RWPE2 (cell line): Measurements from ENCODE around the gene ADPRS.

Experiments
- ATAC-seq: fragments of 200-7000 bp; cut with Tn5 transposase; 3 replicates; pipeline ENCODE4 v1.9.1; 2021; ENCODE audit warnings: low read depth
- DNase-seq: peaks from one replicate; pipeline ENCODE4 v3.0.0-alpha.2; 2020; ENCODE audit warnings: low spot score
- H3K27ac ChIP-seq: fragments of 450-650 bp; 2 replicates; pipeline ENCODE4 v1.5.1; 2017; ENCODE audit warnings: mild to moderate bottlenecking; ENCODE audit not compliant: poor library complexity, severe bottlenecking
- H3K27me3 ChIP-seq: fragments of 250-450 bp; sonication (Bioruptor Pico); 2 replicates; pipeline ENCODE4 v1.5.1; 2021; ENCODE audit warnings: mild to moderate bottlenecking, moderate library complexity; ENCODE audit not compliant: insufficient read depth, poor library complexity, severe bottlenecking
- H3K36me3 ChIP-seq: fragments of 250-450 bp; sonication (Bioruptor Pico); 2 replicates; pipeline ENCODE4 v1.5.1; 2020; ENCODE audit warnings: low read depth, mild to moderate bottlenecking, moderate library complexity
- H3K4me1 ChIP-seq: fragments of 250-450 bp; sonication (Bioruptor Pico); 2 replicates; pipeline ENCODE4 v1.5.1; 2021; ENCODE audit warnings: mild to moderate bottlenecking, moderate library complexity; ENCODE audit not compliant: insufficient read depth, poor library complexity, severe bottlenecking
- H3K4me3 ChIP-seq: fragments of 250-450 bp; sonication (Bioruptor Pico); 2 replicates; pipeline ENCODE4 v1.5.1; 2021; ENCODE audit warnings: mild to moderate bottlenecking, moderate library complexity; ENCODE audit not compliant: severe bottlenecking
- H3K9me3 ChIP-seq: fragments of 250-450 bp; sonication (Bioruptor Pico); 2 replicates; pipeline ENCODE4 v1.5.1; 2021; ENCODE audit warnings: mild to moderate bottlenecking, moderate library complexity; ENCODE audit not compliant: severe bottlenecking
- TF ChIP-seq, protein P1 (sequence below): fragments of 450-650 bp; IDR thresholded peaks from one replicate; pipeline ENCODE4 v1.5.1; 2017; ENCODE audit warnings: mild to moderate bottlenecking, moderate library complexity; ENCODE audit not compliant: poor library complexity, severe bottlenecking

The ADPRS gene

DNA sequence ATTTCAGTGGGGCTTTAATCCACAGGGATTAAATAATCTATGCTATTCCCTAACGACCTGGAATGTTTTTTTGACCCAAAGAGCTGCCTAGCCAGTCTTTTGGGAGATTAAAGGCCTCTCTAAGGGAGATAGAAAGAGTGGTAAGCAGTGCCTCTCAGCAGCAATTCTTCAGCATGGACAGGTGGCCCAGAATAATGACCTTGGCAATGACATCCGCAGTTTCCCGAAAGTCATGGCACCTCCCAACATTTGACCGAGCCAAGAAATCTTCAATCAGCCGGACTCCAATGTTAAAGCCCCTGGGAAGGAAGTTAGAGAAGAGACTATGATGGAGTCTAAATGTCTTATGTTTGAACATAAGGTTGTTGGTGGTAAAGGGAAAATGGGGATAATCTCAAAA lies 50.8 kb downstream of the ADPRS start:
- peak overlapping the region; percentile 53 for H3K27ac ChIP-seq

DNA sequence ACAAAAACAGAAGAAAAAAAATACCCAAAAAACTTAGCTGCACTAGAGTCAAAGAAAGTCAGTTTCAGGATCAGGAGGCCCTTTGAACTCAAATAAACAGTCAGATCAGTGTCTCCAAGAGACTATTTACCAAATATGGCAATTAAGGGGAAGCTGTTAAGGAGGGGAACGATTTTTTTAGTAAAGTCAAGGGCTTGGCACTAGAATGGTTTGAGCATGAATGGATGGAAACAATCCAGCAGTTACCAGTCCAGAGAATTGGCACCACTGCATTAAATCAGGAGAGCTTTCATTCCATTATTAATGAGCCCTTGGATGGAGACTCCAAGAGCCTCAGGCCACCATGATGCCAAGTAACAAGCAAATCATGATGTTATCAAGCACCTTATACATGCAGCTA lies 53.4 kb downstream of the ADPRS start:
- peaks cover 55% of the 10 kb centered on the region for H3K36me3 ChIP-seq
- peaks cover 7% of the 10 kb centered on the region for H3K4me1 ChIP-seq
- DNase-seq (no peak), ATAC-seq (no peak)
- H3K4me3 ChIP-seq, result no peak overlapping the region
- H3K27me3 ChIP-seq, result no peaks in the 10 kb centered on the region
- TF ChIP-seq, protein P1, sequence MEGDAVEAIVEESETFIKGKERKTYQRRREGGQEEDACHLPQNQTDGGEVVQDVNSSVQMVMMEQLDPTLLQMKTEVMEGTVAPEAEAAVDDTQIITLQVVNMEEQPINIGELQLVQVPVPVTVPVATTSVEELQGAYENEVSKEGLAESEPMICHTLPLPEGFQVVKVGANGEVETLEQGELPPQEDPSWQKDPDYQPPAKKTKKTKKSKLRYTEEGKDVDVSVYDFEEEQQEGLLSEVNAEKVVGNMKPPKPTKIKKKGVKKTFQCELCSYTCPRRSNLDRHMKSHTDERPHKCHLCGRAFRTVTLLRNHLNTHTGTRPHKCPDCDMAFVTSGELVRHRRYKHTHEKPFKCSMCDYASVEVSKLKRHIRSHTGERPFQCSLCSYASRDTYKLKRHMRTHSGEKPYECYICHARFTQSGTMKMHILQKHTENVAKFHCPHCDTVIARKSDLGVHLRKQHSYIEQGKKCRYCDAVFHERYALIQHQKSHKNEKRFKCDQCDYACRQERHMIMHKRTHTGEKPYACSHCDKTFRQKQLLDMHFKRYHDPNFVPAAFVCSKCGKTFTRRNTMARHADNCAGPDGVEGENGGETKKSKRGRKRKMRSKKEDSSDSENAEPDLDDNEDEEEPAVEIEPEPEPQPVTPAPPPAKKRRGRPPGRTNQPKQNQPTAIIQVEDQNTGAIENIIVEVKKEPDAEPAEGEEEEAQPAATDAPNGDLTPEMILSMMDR, result no peak
- H3K9me3 ChIP-seq, result no peaks in the 10 kb centered on the region
- H3K27ac ChIP-seq, result peak overlapping the region; percentile 53

More for the DNA sequence above, 50.8 kb downstream of the ADPRS start:
- H3K4me1 ChIP-seq, result peaks cover 28% of the 10 kb centered on the region
- TF ChIP-seq, protein P1, result no peak
- H3K4me3 ChIP-seq, result no peak overlapping the region
- no peaks in the 10 kb centered on the region for H3K27me3 ChIP-seq
- peaks cover 54% of the 10 kb centered on the region for H3K36me3 ChIP-seq
- no peak for ATAC-seq
- H3K9me3 ChIP-seq, result no peaks in the 10 kb centered on the region
- DNase-seq, result no peak

DNA sequence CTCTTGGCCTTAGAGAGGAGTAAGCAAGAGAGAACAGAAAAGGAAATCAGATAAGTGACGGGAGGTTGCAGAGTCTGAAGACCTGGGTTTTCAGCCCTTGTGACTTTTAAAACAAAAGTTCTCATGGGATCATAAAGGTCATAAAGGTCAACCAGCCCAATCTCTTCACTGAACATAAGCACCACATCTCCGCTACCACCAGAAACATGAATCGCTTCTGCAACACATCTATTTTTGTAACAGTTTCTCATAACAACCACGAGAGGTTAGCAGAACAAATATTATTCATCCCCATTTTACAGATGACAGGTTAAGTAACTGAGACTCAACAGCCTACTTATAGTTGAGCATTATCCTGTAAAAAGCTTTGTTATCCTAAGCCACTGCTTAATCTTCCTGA lies 54.7 kb downstream of the ADPRS start:
- no peak overlapping the region for H3K4me3 ChIP-seq
- H3K27me3 ChIP-seq, result no peaks in the 10 kb centered on the region
- H3K36me3 ChIP-seq, result peaks cover 48% of the 10 kb centered on the region
- no peak for DNase-seq
- H3K9me3 ChIP-seq, result no peaks in the 10 kb centered on the region
- ATAC-seq, result no peak
- H3K4me1 ChIP-seq, result peaks cover 7% of the 10 kb centered on the region
- H3K27ac ChIP-seq, result no peak overlapping the region
- TF ChIP-seq, protein P1, result no peak
